IPS-NIHi7 (cell line): Measurements from ENCODE around the gene SCNN1A.

Experiments used
- DNase-seq: peaks from one replicate; pipeline ENCODE4 v3.0.0; 2012; ENCODE audit warnings: mixed read lengths; ENCODE audit errors: extremely low spot score

SCNN1A gene

GRCh38 chr12:6375269-6376078 is at the start of gene SCNN1A:
SCNN1A (minus strand) TSS chr12:6375563; CDS start chr12:6374783, 780 bp downstream.
- DNase-seq: peak; percentile 88

GRCh38 chr12:6424866-6425265 is 49.5 kb upstream of the SCNN1A start:
- DNase-seq: no peak

- DNase-seq: no peak
Measured at GRCh38 chr12:6424008-6424347, 48.6 kb upstream of the SCNN1A start.

GRCh38 chr12:6423267-6424007 is 48.1 kb upstream of the SCNN1A start:
- peak; percentile 94 for DNase-seq

- no peak for DNase-seq
Measured at GRCh38 chr12:6420364-6420763, 45.0 kb upstream of the SCNN1A start.

GRCh38 chr12:6418796-6419195 is 43.4 kb upstream of the SCNN1A start:
- DNase-seq: no peak

GRCh38 chr12:6416596-6416995 is 41.2 kb upstream of the SCNN1A start:
- no peak for DNase-seq

- DNase-seq: no peak
Measured at GRCh38 chr12:6407236-6407954, 32.0 kb upstream of the SCNN1A start.

GRCh38 chr12:6405963-6406362 is 30.6 kb upstream of the SCNN1A start:
- no peak for DNase-seq

GRCh38 chr12:6404390-6404789 is 29.0 kb upstream of the SCNN1A start:
- DNase-seq: no peak

GRCh38 chr12:6399884-6400644 is 24.7 kb upstream of the SCNN1A start:
- DNase-seq: no peak

GRCh38 chr12:6396031-6396430 is 20.7 kb upstream of the SCNN1A start:
- DNase-seq: no peak

- DNase-seq: no peak
Measured at GRCh38 chr12:6394398-6394797, 19.0 kb upstream of the SCNN1A start.

- no peak for DNase-seq
Measured at GRCh38 chr12:6393109-6393508, 17.7 kb upstream of the SCNN1A start.

GRCh38 chr12:6392504-6392903 is 17.1 kb upstream of the SCNN1A start:
- no peak for DNase-seq

- no peak for DNase-seq
Measured at GRCh38 chr12:6391013-6391412, 15.7 kb upstream of the SCNN1A start.

GRCh38 chr12:6390084-6390799 is 14.9 kb upstream of the SCNN1A start:
- no peak for DNase-seq

- DNase-seq: no peak
Measured at GRCh38 chr12:6387541-6387940, 12.2 kb upstream of the SCNN1A start.

GRCh38 chr12:6386491-6386890 is 11.1 kb upstream of the SCNN1A start:
- DNase-seq: no peak

- DNase-seq: no peak
Measured at GRCh38 chr12:6386038-6386437, 10.7 kb upstream of the SCNN1A start.
